ENCODE results near the gene OR12D2. TPM values are rescaled to one million over a fixed set of nuclear protein-coding genes. Genes with fewer than 3 reads are reported as not detected.
"Not testable (repeated sequence)": the region's sequence is repeated elsewhere in the genome, so short reads cannot be mapped to it uniquely, and the experiment has no call there.

Gene OR12D2, protein sequence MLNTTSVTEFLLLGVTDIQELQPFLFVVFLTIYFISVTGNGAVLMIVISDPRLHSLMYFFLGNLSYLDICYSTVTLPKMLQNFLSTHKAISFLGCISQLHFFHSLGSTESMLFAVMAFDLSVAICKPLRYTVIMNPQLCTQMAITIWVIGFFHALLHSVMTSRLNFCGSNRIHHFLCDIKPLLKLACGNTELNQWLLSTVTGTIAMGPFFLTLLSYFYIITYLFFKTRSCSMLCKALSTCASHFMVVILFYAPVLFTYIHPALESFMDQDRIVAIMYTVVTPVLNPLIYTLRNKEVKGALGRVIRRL
- not detected in 2 replicates for total RNA-seq

DNA sequence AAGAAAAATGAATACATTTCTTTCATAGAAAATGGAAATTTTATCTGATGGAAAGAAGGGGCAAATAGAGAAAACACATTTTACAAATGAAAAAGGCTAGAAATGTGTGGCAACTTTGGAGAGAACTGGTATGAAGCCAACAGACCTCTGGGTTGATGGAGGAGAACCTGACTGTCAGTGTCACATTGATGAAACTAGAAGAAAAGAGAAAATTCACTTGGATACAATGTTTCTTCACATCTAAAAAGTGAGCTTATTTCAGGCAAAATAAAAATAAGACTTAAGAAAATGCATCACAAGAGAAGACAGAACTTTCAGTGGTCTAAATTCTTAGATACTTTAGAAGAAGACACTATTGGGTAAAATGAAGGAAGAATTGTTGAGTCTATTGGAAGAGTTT is at the start of gene OR12D2:
TSS of gene OR12D2 (plus strand) at position 301 of the 400 bp plus-strand sequence. CDS start 1,069 bp downstream, outside the sequence.
- no peak for DNase-seq (ENCODE audit: low read depth in 2 of 2)

DNA sequence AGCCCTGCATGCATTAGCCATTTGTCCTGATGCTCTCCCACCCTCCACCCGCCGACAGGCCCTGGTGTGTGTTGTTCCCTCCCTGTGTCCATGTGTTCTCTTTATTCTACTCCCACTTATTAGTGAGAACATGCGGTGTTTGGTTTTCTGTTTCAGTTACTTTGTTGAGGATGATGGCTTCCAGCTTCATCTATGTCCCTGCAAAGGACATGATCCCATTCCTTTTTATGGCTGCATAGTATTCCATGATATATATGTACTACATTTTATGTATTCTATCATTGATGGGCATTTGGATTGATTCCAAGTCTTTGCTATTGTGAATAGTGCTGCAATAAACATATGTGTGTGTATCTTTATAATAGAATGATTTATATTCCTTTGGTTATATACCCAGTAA is 46.1 kb upstream of the OR12D2 start:
- DNase-seq (ENCODE audit: low read depth in 2 of 2) = not testable (repeated sequence)

DNA sequence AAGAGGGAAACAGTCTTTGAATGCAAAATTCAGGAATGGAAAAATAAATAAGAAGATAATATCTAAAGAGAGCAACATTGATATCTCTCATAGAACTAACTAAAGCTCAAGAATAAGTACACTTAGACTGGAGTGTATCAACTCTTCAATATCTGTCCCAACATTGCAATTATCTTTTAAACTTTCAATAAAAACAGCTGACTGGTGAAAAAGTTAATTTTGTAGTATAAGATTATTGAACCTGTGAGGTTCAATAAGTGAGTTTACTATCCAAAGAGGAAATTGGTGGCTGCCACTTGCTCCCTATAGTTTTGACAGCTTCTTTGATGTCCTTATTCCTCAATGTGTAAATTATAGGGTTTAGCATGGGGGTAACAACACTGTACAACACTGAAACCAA is 40.5 kb upstream of the OR12D2 start:
- no peak for DNase-seq (ENCODE audit: low read depth in 2 of 2)

DNA sequence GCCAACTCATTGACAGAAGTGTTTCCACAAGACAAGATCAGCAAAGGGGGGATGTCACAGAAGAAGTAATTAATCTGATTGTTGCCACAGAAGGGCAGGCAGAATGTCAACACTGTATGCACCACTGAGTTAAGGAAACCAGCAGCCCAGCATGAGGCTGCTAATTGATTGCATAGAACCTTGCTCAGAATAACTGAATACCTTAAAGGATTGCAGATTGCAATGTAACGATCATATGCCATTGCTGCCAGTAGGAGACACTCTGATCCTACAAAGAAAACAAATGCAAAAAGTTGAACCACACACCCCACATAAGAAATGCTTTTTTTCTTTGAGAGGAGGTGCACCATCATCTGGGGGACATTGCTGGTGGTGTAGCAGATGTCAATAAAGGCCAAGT is 39.8 kb upstream of the OR12D2 start:
- no peak for DNase-seq (ENCODE audit: low read depth in 2 of 2)

DNA sequence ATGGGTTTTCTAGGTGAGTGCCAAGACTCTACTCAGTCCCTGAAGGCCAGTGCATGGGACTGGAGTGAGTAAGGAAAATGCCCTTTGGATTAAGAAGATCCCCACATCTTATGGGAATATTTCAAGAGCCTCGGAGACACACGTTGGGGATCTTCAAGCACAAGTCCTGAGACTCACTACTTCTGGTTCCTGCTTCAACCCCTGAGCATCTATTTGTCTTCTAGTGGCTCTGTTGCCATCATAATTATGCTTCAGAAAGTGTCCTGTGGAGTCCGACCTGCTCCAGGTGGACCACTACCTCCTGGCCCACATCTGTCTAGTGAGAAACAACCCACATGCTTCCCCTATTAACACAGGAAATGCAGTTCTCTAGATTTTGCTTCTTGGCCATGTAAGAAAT is 26.7 kb upstream of the OR12D2 start, which contains the start of gene OR5V1:
TSS of gene OR5V1 (minus strand) at position 101 of the 400 bp plus-strand sequence. CDS start 12,670 bp downstream, outside the sequence.
- DNase-seq (ENCODE audit: low read depth in 2 of 2) = no peak

DNA sequence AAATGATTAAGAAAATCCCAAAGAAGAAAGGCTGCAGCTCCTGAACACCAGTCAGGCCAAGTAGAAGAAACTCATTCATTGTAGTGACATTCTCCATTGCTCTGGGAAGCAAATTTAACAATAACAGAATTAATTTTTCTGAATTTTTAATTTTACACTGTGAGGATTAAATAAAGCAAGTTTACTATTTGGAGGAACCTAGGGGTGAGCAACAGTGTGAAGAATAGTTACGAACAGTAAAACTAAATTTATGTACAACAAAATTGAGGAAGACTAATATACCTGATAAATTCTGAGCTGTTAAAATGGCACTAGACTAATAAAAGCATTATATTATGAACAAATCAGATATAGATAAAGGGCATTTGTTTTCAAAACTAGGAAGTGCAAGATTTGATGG is 20.2 kb upstream of the OR12D2 start, which contains the start of gene OR12D3:
TSS of gene OR12D3 (minus strand) at position 101 of the 400 bp plus-strand sequence. CDS start at position 97, 4 bp downstream.
- DNase-seq (ENCODE audit: low read depth in 2 of 2) = no peak

DNA sequence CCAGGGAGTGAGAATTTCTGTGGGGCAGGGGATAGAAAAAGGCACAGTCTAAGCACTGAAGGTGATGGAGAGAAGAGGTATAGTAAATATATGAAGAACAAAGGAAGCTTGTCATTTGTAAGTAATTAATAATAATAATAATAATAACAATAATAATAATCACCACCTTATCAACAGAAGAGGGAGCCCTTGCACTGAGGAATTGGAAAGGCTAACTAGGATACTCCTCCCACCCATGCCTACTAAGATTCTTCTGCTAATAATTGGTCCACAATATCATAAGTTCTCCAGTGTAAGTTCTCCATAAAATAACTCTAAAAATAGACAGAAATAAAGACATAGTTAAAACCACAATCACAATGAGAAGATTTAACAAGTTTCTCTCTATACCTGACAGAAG is 19.4 kb upstream of the OR12D2 start:
- peak; percentile 44 to 63 for DNase-seq (ENCODE audit: low read depth in 2 of 2)

DNA sequence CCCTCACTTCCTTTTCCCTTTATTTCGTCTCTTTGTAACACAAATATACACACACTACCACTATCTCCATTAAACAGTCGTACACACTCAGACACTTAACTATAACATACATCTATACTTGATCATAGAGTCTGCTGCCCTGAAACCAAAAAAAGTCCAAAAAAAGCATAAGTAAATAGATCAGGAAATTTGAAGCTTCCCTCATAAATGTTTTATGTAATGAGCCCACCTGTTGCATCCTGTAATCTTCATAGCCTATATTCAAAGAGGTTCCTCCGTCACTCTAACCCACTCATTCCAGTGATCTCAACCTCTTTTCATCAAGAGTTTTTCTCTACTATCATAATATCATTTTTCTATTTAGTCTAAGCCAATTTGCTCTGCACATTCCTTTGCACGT is 6.9 kb upstream of the OR12D2 start:
- DNase-seq (ENCODE audit: low read depth in 2 of 2) = no peak

DNA sequence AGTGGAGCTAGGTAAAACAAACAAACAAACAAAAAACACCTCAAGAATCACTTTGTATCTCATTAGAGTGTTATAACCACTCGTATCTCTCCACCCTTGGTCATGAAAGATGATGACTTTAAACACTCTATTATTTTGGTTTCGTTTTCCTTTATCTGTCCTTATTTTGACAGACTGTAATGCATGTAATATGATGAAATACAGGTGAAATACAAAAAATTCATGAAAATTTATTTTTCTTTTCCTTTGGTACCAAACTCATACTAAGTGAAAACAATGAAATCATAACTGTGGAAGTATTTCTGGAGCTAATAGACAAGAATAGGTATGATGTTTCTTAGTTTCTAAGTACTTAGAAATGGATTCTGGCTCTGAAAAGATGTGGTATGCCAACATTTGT is 4.1 kb downstream of the OR12D2 start:
- no peak for DNase-seq (ENCODE audit: low read depth in 2 of 2)

DNA sequence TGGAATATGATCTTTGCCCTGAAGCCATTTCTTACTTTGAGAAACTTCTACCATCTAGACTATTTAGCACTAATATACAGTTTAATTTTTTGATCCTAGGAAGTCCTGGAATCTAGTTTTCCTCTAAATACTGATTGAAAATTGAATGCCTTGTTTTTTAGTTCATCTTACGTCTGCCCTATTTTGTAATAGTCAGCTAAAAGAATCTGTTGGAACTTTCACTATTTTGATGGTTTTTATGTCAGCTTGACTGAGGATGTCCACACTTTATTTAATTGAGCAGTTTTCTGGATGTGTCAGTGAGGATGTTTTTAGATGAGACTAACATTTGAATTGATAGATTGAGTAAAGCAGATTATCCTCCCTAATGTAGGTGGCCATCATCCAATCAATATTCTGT is 8.4 kb downstream of the OR12D2 start:
- DNase-seq (ENCODE audit: low read depth in 2 of 2) = no peak

DNA sequence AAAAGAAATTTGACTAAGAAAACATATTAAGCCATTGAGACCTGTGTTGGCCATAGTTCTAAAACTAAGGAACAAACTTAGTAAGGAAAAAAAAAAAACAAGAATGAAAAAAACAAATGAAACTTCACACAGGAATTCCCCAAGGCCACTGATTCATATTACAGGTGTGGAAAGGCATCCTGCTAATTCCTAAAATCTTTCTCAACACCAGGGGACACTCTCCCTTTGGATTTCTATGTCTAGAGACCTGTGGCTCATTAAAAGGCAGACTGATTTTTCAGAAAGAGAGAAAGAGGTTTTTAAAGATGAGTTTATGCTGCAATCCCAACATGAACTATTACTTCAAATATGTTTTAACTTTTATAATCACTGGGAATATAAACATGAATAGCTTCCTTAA is 19.2 kb downstream of the OR12D2 start, which contains the start of gene OR12D1:
TSS of gene OR12D1 (plus strand) at position 341 of the 400 bp plus-strand sequence.
- DNase-seq (ENCODE audit: low read depth in 2 of 2) = peak; percentile 7 to 30

DNA sequence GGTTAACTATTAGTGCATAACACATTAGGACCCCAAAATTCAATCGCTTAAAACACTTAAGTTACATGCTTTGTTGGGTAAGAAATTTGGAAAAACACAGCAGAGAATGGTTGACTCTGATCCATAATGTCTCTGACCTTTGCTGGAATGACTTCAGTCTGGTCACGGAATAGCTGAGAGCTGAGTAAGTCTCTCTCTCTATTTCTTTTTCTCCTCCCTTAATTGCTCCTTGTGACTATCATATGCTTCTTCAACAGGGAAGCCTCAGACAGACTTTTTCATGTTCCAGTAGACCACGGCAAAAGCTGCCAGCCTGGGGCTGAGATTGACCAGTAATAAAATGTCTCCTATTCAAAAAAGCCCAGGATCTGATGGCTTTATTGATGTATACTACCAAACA is 24.1 kb downstream of the OR12D2 start:
- peak in 1 of 2 donors; percentile 18 for DNase-seq (ENCODE audit: low read depth in 2 of 2)

DNA sequence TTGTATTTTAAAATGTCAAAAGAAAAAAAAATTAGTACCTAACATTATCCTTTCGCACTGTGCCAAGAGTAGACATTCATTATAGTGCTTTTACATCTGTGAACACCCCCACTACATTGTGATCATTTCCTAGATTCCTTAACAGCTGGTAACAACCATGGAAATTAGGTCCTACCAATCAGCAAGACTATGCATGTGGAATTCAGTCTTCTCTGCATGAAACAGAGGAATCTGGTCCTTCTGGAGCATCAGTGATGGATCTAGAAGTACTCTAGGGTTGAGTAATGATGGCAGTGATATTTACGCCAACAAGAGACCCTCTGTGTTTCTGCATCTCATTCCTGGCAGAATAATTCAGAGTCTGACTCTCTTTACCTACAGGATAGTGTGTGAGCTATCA is 28.7 kb downstream of the OR12D2 start:
- DNase-seq (ENCODE audit: low read depth in 2 of 2) = no peak

DNA sequence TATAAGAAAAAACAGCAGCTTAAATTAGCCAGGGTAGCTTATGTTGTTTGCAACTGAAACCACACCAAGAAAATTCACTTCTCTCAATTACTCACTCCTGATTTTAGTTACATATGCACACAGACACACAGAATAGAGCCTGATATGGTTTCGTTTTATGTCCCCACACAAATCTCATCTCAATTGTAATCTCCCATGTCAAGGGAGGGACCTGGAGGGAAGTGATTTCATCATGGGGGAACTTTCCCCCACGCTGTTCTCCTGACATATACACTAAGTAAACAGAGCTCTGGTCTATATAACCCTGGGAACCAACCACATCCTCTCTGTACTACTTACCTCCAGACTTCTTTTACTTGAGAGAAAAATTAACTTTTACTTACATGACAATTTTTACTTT is 29.1 kb downstream of the OR12D2 start:
- DNase-seq (ENCODE audit: low read depth in 2 of 2) = peak in 1 of 2 donors; percentile 35

DNA sequence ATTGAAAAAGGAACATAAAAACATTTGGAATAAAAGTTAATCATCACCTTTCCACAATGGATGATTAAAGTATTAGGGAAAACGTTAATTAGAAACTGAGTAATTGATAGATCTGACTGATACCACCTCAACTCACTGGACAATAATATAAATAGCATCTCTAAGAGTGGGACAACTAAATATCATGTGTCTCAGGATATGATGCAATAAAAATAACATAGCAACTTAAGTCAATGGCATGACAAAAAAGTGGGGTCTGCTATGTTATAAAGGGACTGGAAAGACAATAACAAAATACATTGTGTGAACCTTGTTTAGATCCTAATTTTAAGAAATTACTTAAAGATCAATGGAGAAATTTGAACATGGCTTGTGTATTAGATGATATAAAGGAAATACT is 29.6 kb downstream of the OR12D2 start:
- no peak for DNase-seq (ENCODE audit: low read depth in 2 of 2)

DNA sequence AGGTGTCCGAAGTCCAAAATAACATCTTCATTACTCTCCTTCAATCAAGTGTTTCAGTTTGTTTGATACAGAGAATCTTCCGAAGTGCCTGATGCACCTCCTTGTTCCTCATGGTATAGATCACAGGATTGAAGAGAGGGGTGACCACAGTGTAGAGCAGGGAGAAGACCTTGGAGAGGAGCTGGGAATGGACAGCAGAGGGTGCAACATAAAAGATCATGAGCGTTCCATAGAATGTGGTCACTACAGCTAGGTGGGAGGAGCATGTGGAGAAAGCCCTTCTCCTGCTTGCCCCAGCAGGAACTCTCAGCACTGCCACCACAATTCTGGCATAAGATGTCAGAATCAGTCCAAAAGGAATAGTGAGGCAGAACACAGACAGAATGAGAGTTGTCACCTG is 31.2 kb downstream of the OR12D2 start:
- DNase-seq (ENCODE audit: low read depth in 2 of 2) = peak; percentile 12 to 28

DNA sequence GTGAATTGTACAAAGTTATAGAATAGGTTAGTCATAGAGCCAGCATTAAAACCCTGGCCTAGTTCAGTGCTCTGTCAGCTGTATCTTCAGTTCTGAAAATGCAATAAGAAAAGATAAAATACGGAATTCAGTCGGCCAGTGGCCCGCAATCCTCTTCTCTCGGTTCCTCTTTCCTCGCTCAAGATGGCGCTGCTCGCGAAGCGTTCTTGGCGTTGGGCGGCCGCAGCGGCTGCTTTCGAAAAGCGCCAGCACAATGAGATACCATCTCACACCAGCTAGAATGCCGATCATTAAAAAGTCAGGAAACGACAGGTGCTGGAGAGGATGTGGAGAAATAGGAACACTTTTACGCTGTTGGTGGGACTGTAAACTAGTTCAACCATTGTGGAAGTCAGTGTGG is 41.3 kb downstream of the OR12D2 start:
- DNase-seq (ENCODE audit: low read depth in 2 of 2) = peak in 1 of 2 donors; percentile 80

DNA sequence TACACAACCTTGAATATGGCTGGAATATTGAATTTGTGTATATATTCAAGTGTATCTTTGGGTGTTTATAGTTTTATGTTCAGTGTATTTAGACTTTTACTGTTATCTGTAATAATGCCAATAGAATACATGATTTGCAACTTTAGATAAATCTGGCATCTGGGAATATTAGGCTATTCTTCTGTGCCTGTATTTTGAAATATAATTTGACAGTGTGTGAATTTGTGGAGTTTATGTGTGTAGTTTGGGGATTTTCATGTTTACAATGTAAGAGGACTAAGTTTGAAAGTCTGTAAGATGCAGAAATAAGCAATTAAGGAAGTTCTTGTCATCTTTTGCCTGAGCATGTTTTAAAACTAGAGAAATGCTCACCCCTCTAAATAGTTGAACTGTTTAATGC is 43.6 kb downstream of the OR12D2 start, which contains the start of gene OR10C1:
TSS of gene OR10C1 (plus strand) at position 301 of the 400 bp plus-strand sequence. CDS start 710 bp downstream, outside the sequence.
- DNase-seq (ENCODE audit: low read depth in 2 of 2) = no peak

DNA sequence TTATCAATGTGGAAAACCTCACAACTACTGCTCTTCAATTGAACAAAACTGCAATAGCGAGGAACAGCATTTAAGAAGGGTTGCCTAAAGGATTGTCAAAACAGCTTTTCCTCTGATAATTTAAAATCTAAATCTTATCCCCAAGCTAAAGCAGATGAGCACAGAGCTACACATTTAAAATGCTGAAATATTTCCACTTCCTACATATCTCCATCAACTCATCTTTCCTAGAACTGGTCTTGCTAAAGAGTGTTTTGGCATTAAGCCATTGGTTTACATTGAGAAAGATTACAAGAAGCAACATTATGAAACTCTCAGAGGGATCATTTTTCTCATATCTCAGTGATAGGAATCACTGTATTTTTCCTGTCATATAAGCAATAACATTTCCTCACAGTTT is 47.3 kb downstream of the OR12D2 start:
- no peak for DNase-seq (ENCODE audit: low read depth in 2 of 2)

DNA sequence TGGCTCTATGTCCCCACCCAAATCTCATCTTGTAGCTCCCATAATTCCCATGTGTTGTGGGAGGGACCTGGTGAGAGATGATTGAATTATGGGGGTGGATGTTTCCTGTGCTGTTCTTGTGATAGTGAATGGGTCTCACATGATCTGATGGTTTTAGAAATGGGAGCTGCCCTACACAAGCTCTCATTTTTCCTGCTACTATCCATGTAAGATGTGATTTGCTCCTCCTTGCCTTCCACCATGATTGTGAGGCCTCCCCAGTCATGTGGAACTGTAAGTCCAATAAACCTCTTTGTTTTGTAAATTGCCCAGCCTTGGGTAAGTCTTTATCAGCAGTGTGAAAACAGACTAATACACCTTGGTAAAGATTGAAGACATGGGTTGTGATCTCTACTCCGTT is 48.6 kb downstream of the OR12D2 start:
- not testable (repeated sequence) for DNase-seq (ENCODE audit: low read depth in 2 of 2)

Measured in lung microvascular endothelial cell (primary cell).